ENCODE data around the gene NID1. TPM values are rescaled to one million over a fixed set of nuclear protein-coding genes. Genes with fewer than 3 reads are reported as not detected.

Gene NID1
- total RNA-seq, 5 donors from 2014 or later (not counting 1 experiment from before 2014, with no cell fraction given) = 0.05 to 0.50 (median 0.34) TPM; not detected in 1

GRCh38 chr1:236103059-236103458 lies 38.2 kb upstream of the NID1 start:
- ATAC-seq (replicated peaks in 1 of 4) = no peak
- whole genome bisulfite sequencing (ENCODE audit: insufficient coverage) = 14% methylated on average over 1 of the region's 7 CpGs
- no peak for DNase-seq
- ChIA-PET CTCF (interaction anchor here (0.6 to 1.5 kb wide), 3 partner anchors 40 to 397 kb away, joined by 3 read pairs; partner anchors contain the start of gene GPR137B (in 1 of the 2)), POLR2A (no interaction called here)
- H3K4me1 Mint-ChIP-seq = peaks cover 0 to 4% (median 2%) of the 10 kb centered on the region in 3 donors
- H3K9me3 Mint-ChIP-seq = no peaks in the 10 kb centered on the region
- no peak overlapping the region for H3K4me3 ChIP-seq (ENCODE audit: control insufficient read depth in 1 of 2, extremely low read depth in 1 of 2, low read length in 1 of 2)
- H3K36me3 Mint-ChIP-seq = no peaks in the 10 kb centered on the region
- no peaks in the 10 kb centered on the region for H3K27me3 Mint-ChIP-seq
- no peak overlapping the region for H3K4me3 Mint-ChIP-seq
- H3K9me3 ChIP-seq = no peaks in the 10 kb centered on the region
- H3K27ac ChIP-seq (ENCODE audit: low read length) = no peak overlapping the region
- peaks cover 0 to 8% of the 10 kb centered on the region in 2 experiments for H3K27me3 ChIP-seq (replicated peaks in 1 of 2; ENCODE audit: control insufficient read depth in 2 of 2, extremely low read depth in 1 of 2, insufficient read depth in 2 of 2, low read length in 1 of 2)
- H3K36me3 ChIP-seq (ENCODE audit: control insufficient read depth in 2 of 2, extremely low read depth in 1 of 2, insufficient read depth in 1 of 2, low read length in 1 of 2) = no peaks in the 10 kb centered on the region
- H3K27ac Mint-ChIP-seq = no peak overlapping the region
- H3K4me1 ChIP-seq (ENCODE audit: control insufficient read depth in 1 of 2, extremely low read depth in 1 of 2, insufficient read depth in 2 of 2, low read length in 2 of 2) = peaks cover 0 to 3% of the 10 kb centered on the region in 2 experiments

GRCh38 chr1:236102611-236103010 lies 37.7 kb upstream of the NID1 start:
- Mint-ChIP-seq H3K27ac (no peak overlapping the region), H3K4me1 (peaks cover 0 to 4% (median 2%) of the 10 kb centered on the region in 3 donors), H3K36me3 (no peaks in the 10 kb centered on the region), H3K9me3 (no peaks in the 10 kb centered on the region), H3K27me3 (no peaks in the 10 kb centered on the region), H3K4me3 (no peak overlapping the region)
- CTCF ChIA-PET = interaction anchor here (0.6 to 1.2 kb wide), 4 partner anchors 40 to 358 kb away, joined by 3 to 5 read pairs (median 3); partner anchors contain the start of gene GPR137B (in 1 of the 2)
- H3K9me3 ChIP-seq = no peaks in the 10 kb centered on the region
- DNase-seq (no peak), ATAC-seq (replicated peaks in 1 of 4) (no peak)
- POLR2A ChIA-PET = no interaction called here
- no peak overlapping the region for H3K27ac ChIP-seq (ENCODE audit: low read length)
- no peak overlapping the region for H3K4me3 ChIP-seq (ENCODE audit: control insufficient read depth in 1 of 2, extremely low read depth in 1 of 2, low read length in 1 of 2)
- no peaks in the 10 kb centered on the region for H3K36me3 ChIP-seq (ENCODE audit: control insufficient read depth in 2 of 2, extremely low read depth in 1 of 2, insufficient read depth in 1 of 2, low read length in 1 of 2)
- H3K4me1 ChIP-seq (ENCODE audit: control insufficient read depth in 1 of 2, extremely low read depth in 1 of 2, insufficient read depth in 2 of 2, low read length in 2 of 2) = peaks cover 0 to 3% of the 10 kb centered on the region in 2 experiments
- 60% methylated on average over 1 of the region's 11 CpGs for WGBS (ENCODE audit: insufficient coverage)
- peaks cover 0 to 8% of the 10 kb centered on the region in 2 experiments for H3K27me3 ChIP-seq (replicated peaks in 1 of 2; ENCODE audit: control insufficient read depth in 2 of 2, extremely low read depth in 1 of 2, insufficient read depth in 2 of 2, low read length in 1 of 2)

- no peak for DNase-seq
- Mint-ChIP-seq H3K4me1 (peaks cover 0 to 4% (median 4%) of the 10 kb centered on the region in 3 donors), H3K4me3 (no peak overlapping the region), H3K27me3 (no peaks in the 10 kb centered on the region), H3K9me3 (no peaks in the 10 kb centered on the region), H3K27ac (no peak overlapping the region), H3K36me3 (no peaks in the 10 kb centered on the region)
- Histone ChIP-seq H3K36me3 (ENCODE audit: control insufficient read depth in 2 of 2, extremely low read depth in 1 of 2, insufficient read depth in 1 of 2, low read length in 1 of 2) (no peaks in the 10 kb centered on the region), H3K27ac (ENCODE audit: low read length) (no peak overlapping the region), H3K27me3 (replicated peaks in 1 of 2; ENCODE audit: control insufficient read depth in 2 of 2, extremely low read depth in 1 of 2, insufficient read depth in 2 of 2, low read length in 1 of 2) (peaks cover 0 to 12% of the 10 kb centered on the region in 2 experiments), H3K9me3 (no peaks in the 10 kb centered on the region), H3K4me1 (ENCODE audit: control insufficient read depth in 1 of 2, extremely low read depth in 1 of 2, insufficient read depth in 2 of 2, low read length in 2 of 2) (peaks cover 0 to 3% of the 10 kb centered on the region in 2 experiments), H3K4me3 (ENCODE audit: control insufficient read depth in 1 of 2, extremely low read depth in 1 of 2, low read length in 1 of 2) (no peak overlapping the region)
- ATAC-seq (replicated peaks in 1 of 4) = no peak
- CTCF ChIA-PET = interaction anchor here in 1 of 2 donors (0.6 kb wide), 1 partner anchor 68 kb away, joined by 5 read pairs; no protein-coding TSS in a partner anchor
- 72% methylated on average over 9 of the region's 10 CpGs for WGBS (ENCODE audit: insufficient coverage)
- POLR2A ChIA-PET = no interaction called here
These were observed 36.6 kb upstream of the NID1 start for GRCh38 chr1:236101233-236102200.

- no peak overlapping the region for H3K4me3 ChIP-seq (ENCODE audit: control insufficient read depth in 1 of 2, extremely low read depth in 1 of 2, low read length in 1 of 2)
- DNase-seq = no peak
- 93% methylated on average over 13 of the region's 15 CpGs for WGBS (ENCODE audit: insufficient coverage)
- H3K27ac ChIP-seq (ENCODE audit: low read length) = no peak overlapping the region
- peaks cover 0 to 12% of the 10 kb centered on the region in 2 experiments for H3K27me3 ChIP-seq (replicated peaks in 1 of 2; ENCODE audit: control insufficient read depth in 2 of 2, extremely low read depth in 1 of 2, insufficient read depth in 2 of 2, low read length in 1 of 2)
- peaks cover 0 to 3% of the 10 kb centered on the region in 2 experiments for H3K4me1 ChIP-seq (ENCODE audit: control insufficient read depth in 1 of 2, extremely low read depth in 1 of 2, insufficient read depth in 2 of 2, low read length in 2 of 2)
- POLR2A ChIA-PET = no interaction called here
- Mint-ChIP-seq H3K27me3 (peaks cover 2% of the 10 kb centered on the region in 2 donors), H3K9me3 (no peaks in the 10 kb centered on the region), H3K27ac (no peak overlapping the region), H3K4me3 (no peak overlapping the region), H3K36me3 (no peaks in the 10 kb centered on the region), H3K4me1 (peaks cover 0 to 4% (median 4%) of the 10 kb centered on the region in 3 donors)
- ATAC-seq (replicated peaks in 1 of 4) = no peak
- CTCF ChIA-PET = no interaction called here
- H3K9me3 ChIP-seq = no peaks in the 10 kb centered on the region
- no peaks in the 10 kb centered on the region for H3K36me3 ChIP-seq (ENCODE audit: control insufficient read depth in 2 of 2, extremely low read depth in 1 of 2, insufficient read depth in 1 of 2, low read length in 1 of 2)
These were observed 35.9 kb upstream of the NID1 start for GRCh38 chr1:236100799-236101198.

GRCh38 chr1:236099355-236099974 lies 34.6 kb upstream of the NID1 start:
- CTCF ChIA-PET = interaction anchor here in 1 of 2 donors (0.5 to 0.6 kb wide), 2 partner anchors 7 to 452 kb away, joined by 3 to 4 read pairs; no protein-coding TSS in a partner anchor
- no peaks in the 10 kb centered on the region for H3K36me3 Mint-ChIP-seq
- peaks cover 0 to 24% of the 10 kb centered on the region in 2 experiments for H3K27me3 ChIP-seq (replicated peaks in 1 of 2; ENCODE audit: control insufficient read depth in 2 of 2, extremely low read depth in 1 of 2, insufficient read depth in 2 of 2, low read length in 1 of 2)
- H3K27me3 Mint-ChIP-seq = peaks cover 11 to 15% of the 10 kb centered on the region in 2 donors
- H3K4me3 ChIP-seq (ENCODE audit: control insufficient read depth in 1 of 2, extremely low read depth in 1 of 2, low read length in 1 of 2) = no peak overlapping the region
- WGBS (ENCODE audit: insufficient coverage) = 92% methylated on average over 9 of the region's 12 CpGs
- no peaks in the 10 kb centered on the region for H3K9me3 Mint-ChIP-seq
- H3K4me3 Mint-ChIP-seq = no peak overlapping the region
- H3K4me1 ChIP-seq (ENCODE audit: control insufficient read depth in 1 of 2, extremely low read depth in 1 of 2, insufficient read depth in 2 of 2, low read length in 2 of 2) = peaks cover 0 to 3% of the 10 kb centered on the region in 2 experiments
- H3K36me3 ChIP-seq (ENCODE audit: control insufficient read depth in 2 of 2, extremely low read depth in 1 of 2, insufficient read depth in 1 of 2, low read length in 1 of 2) = no peaks in the 10 kb centered on the region
- no peaks in the 10 kb centered on the region for H3K9me3 ChIP-seq
- POLR2A ChIA-PET = no interaction called here
- no peak for DNase-seq
- no peak for ATAC-seq (replicated peaks in 1 of 4)
- H3K27ac Mint-ChIP-seq = no peak overlapping the region
- H3K27ac ChIP-seq (ENCODE audit: low read length) = no peak overlapping the region
- peaks cover 0 to 4% (median 4%) of the 10 kb centered on the region in 3 donors for H3K4me1 Mint-ChIP-seq

- ChIA-PET CTCF (no interaction called here), POLR2A (no interaction called here)
- Mint-ChIP-seq H3K27me3 (peaks cover 11 to 19% of the 10 kb centered on the region in 2 donors), H3K4me1 (peaks cover 0 to 2% (median 0%) of the 10 kb centered on the region in 3 donors), H3K4me3 (no peak overlapping the region), H3K9me3 (no peaks in the 10 kb centered on the region), H3K27ac (no peak overlapping the region), H3K36me3 (no peaks in the 10 kb centered on the region)
- no peaks in the 10 kb centered on the region for H3K36me3 ChIP-seq (ENCODE audit: control insufficient read depth in 2 of 2, extremely low read depth in 1 of 2, insufficient read depth in 1 of 2, low read length in 1 of 2)
- no peak for ATAC-seq (replicated peaks in 1 of 4)
- H3K27me3 ChIP-seq (replicated peaks in 1 of 2; ENCODE audit: control insufficient read depth in 2 of 2, extremely low read depth in 1 of 2, insufficient read depth in 2 of 2, low read length in 1 of 2) = peaks cover 0 to 27% of the 10 kb centered on the region in 2 experiments
- no peak for DNase-seq
- no peak overlapping the region for H3K27ac ChIP-seq (ENCODE audit: low read length)
- no peaks in the 10 kb centered on the region for H3K4me1 ChIP-seq (ENCODE audit: control insufficient read depth in 1 of 2, extremely low read depth in 1 of 2, insufficient read depth in 2 of 2, low read length in 2 of 2)
- H3K4me3 ChIP-seq (ENCODE audit: control insufficient read depth in 1 of 2, extremely low read depth in 1 of 2, low read length in 1 of 2) = no peak overlapping the region
- 75% methylated on average over 1 of the region's 1 CpG for WGBS (ENCODE audit: insufficient coverage)
- H3K9me3 ChIP-seq = no peaks in the 10 kb centered on the region
These were observed 33.4 kb upstream of the NID1 start for GRCh38 chr1:236098267-236098666.

All from T-cell (primary cell).